Dendritic cell treated with granulocyte-macrophage colony-stimulating factor and Interleukin-4, amounts not matched to agents 40 ng/mL and 50 ng/mL, for 4 days (primary cell): ENCODE data around the gene C17orf100.

Source experiments
- H3K27ac Mint-ChIP-seq: one replicate; pipeline ENCODE4 v1.8.0; 2022; ENCODE audit warnings: mild to moderate bottlenecking, mixed read lengths
- H3K27me3 Mint-ChIP-seq: one replicate; pipeline ENCODE4 v1.8.0; 2022; ENCODE audit warnings: mild to moderate bottlenecking, mixed read lengths
- H3K36me3 Mint-ChIP-seq: one replicate; pipeline ENCODE4 v1.8.0; 2022; ENCODE audit warnings: low read depth, mixed read lengths
- H3K4me1 Mint-ChIP-seq: one replicate; pipeline ENCODE4 v1.8.0; 2022; ENCODE audit warnings: low read depth, mixed read lengths
- H3K4me3 Mint-ChIP-seq: one replicate; pipeline ENCODE4 v1.8.0; 2022; ENCODE audit warnings: mild to moderate bottlenecking, moderate library complexity, mixed read lengths
- H3K9me3 Mint-ChIP-seq: one replicate; pipeline ENCODE4 v1.8.0; 2022; ENCODE audit warnings: mixed read lengths
- intact Hi-C: fragments of 100-400 bp; cut with micrococcal nuclease; formaldehyde crosslinking; loops from one replicate; pipeline ENCODE4 v1.15.0; 2022

The C17orf100 gene

GRCh38 chr17:6699997-6700947 is 48.7 kb downstream of the C17orf100 start:
- intact Hi-C loops, result no loop called here
- Mint-ChIP-seq H3K4me1 (no peaks in the 10 kb centered on the region), H3K4me3 (no peak overlapping the region), H3K27me3 (peaks cover 25% of the 10 kb centered on the region), H3K27ac (no peak overlapping the region), H3K36me3 (no peaks in the 10 kb centered on the region), H3K9me3 (no peaks in the 10 kb centered on the region)

GRCh38 chr17:6700948-6701307 is 49.4 kb downstream of the C17orf100 start:
- Mint-ChIP-seq H3K27ac (no peak overlapping the region), H3K27me3 (peaks cover 20% of the 10 kb centered on the region), H3K4me3 (no peak overlapping the region), H3K36me3 (no peaks in the 10 kb centered on the region), H3K4me1 (no peaks in the 10 kb centered on the region), H3K9me3 (no peaks in the 10 kb centered on the region)
- intact Hi-C loops, result no loop called here

GRCh38 chr17:6701719-6702118 is 50.2 kb downstream of the C17orf100 start:
- Mint-ChIP-seq H3K27me3 (peaks cover 20% of the 10 kb centered on the region), H3K4me1 (no peaks in the 10 kb centered on the region), H3K9me3 (no peaks in the 10 kb centered on the region), H3K27ac (no peak overlapping the region), H3K4me3 (no peak overlapping the region), H3K36me3 (no peaks in the 10 kb centered on the region)
- intact Hi-C loops, result no loop called here

DNA sequence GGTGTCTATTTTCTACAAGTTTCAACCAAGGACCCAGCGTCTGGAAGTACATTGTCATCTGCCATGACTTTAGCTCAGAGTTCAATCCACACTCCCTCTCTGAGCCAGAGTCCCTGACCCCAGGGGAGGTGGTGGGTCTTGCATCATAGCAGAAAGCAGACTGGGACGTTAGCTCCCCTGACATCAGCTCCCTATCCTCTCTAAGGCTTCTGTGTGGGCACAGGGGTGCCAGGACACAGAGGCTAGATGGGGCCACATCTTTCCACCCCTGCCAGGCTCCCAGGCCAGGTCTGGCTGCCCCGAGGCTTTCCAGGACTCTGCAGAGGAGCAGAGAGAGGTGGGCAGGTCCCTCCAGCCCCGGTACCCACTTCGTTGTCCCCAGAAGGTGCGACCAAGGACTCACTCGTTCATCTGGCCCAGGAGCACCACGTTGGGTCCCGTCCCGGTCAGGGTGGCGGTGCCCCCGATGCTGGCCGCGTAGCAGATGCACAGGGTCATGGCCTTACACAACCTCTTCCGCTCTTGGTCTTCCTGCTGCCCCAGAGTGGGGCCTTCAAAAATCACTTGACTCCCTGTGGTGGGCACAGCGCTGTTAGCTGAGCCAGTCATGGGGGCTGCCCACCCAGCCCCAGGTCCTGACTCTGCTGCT is 51.1 kb downstream of the C17orf100 start:
- Mint-ChIP-seq H3K27ac (no peak overlapping the region), H3K36me3 (no peaks in the 10 kb centered on the region), H3K27me3 (peaks cover 24% of the 10 kb centered on the region), H3K4me3 (no peak overlapping the region), H3K4me1 (no peaks in the 10 kb centered on the region), H3K9me3 (no peaks in the 10 kb centered on the region)
- intact Hi-C loops, result no loop called here
